Type B pancreatic cell (in vitro differentiated cells): ENCODE results near the gene GFY. TPM values are rescaled to one million over a fixed set of nuclear protein-coding genes. Genes with fewer than 3 reads are reported as not detected.
A peak's percentile ranks its signal among the peaks of the same experiment; 100 is the strongest.

Experiments used
- DNase-seq: peaks from one replicate; pipeline ENCODE4 v3.0.0; 2021; ENCODE audit warnings: mixed read lengths; ENCODE audit not compliant: unreplicated experiment; ENCODE audit errors: extremely low spot score
- H3K27ac Mint-ChIP-seq: 2 replicates; pipeline ENCODE4 v1.8.0; 2021; ENCODE audit warnings: mild to moderate bottlenecking, mixed read lengths
- H3K27me3 Mint-ChIP-seq: 2 replicates; pipeline ENCODE4 v1.8.0; 2021; ENCODE audit warnings: mixed read lengths
- H3K36me3 Mint-ChIP-seq: 2 replicates; pipeline ENCODE4 v1.8.0; 2021; ENCODE audit warnings: mixed read lengths
- H3K4me1 Mint-ChIP-seq: one replicate; pipeline ENCODE4 v1.8.0; 2021; ENCODE audit warnings: mixed read lengths; ENCODE audit not compliant: unreplicated experiment
- H3K4me3 Mint-ChIP-seq: 2 replicates; pipeline ENCODE4 v1.8.0; 2021; ENCODE audit warnings: mild to moderate bottlenecking, mixed read lengths
- H3K9me3 Mint-ChIP-seq: 2 replicates; pipeline ENCODE4 v1.8.0; 2021; ENCODE audit warnings: mixed read lengths
- CTCF ChIP-seq: fragments of 200-600 bp; sonication (generic); conservative IDR thresholded peaks from 2 replicates; pipeline ENCODE4 v1.5.0; 2021; ENCODE audit warnings: antibody characterized with exemption, mild to moderate bottlenecking
- total RNA-seq: library from RNA; stranded (reverse); gene quantifications from 2 replicates; pipeline ENCODE4 v1.2.1, GENCODE V29; 2021; ENCODE audit warnings: low replicate concordance

The GFY gene
- total RNA-seq, 1 donor from 2014 or later = not detected

GRCh38 chr19:49430172-49430677, 5.0 kb downstream of the GFY start:
- Mint-ChIP-seq H3K36me3 (no peaks in the 10 kb centered on the region), H3K4me1 (peaks cover 21% of the 10 kb centered on the region), H3K4me3 (no peak overlapping the region), H3K27me3 (peaks cover 91% of the 10 kb centered on the region), H3K27ac (no peak overlapping the region), H3K9me3 (no peaks in the 10 kb centered on the region)
- no peak for TF ChIP-seq CTCF
- no peak for DNase-seq

- H3K27ac Mint-ChIP-seq = no peak overlapping the region
- H3K9me3 Mint-ChIP-seq = no peaks in the 10 kb centered on the region
- H3K4me3 Mint-ChIP-seq = no peak overlapping the region
- H3K27me3 Mint-ChIP-seq = peaks cover 91% of the 10 kb centered on the region
- DNase-seq = no peak
- TF ChIP-seq CTCF = peak; percentile 51
- no peaks in the 10 kb centered on the region for H3K36me3 Mint-ChIP-seq
- peaks cover 21% of the 10 kb centered on the region for H3K4me1 Mint-ChIP-seq
Measured at GRCh38 chr19:49430678-49431329, 5.6 kb downstream of the GFY start.

- no peak for DNase-seq
- TF ChIP-seq CTCF = no peak
- Mint-ChIP-seq H3K9me3 (no peaks in the 10 kb centered on the region), H3K36me3 (no peaks in the 10 kb centered on the region), H3K27ac (no peak overlapping the region), H3K27me3 (peaks cover 91% of the 10 kb centered on the region), H3K4me3 (no peak overlapping the region), H3K4me1 (peaks cover 19% of the 10 kb centered on the region)
Measured at GRCh38 chr19:49431330-49431749, 6.2 kb downstream of the GFY start.

- Mint-ChIP-seq H3K4me1 (peaks cover 11% of the 10 kb centered on the region), H3K4me3 (no peak overlapping the region), H3K27ac (no peak overlapping the region), H3K27me3 (peaks cover 91% of the 10 kb centered on the region), H3K9me3 (no peaks in the 10 kb centered on the region), H3K36me3 (no peaks in the 10 kb centered on the region)
- no peak for TF ChIP-seq CTCF
- DNase-seq = no peak
Measured at GRCh38 chr19:49432141-49433073, 7.2 kb downstream of the GFY start.

- Mint-ChIP-seq H3K27me3 (peaks cover 92% of the 10 kb centered on the region), H3K36me3 (no peaks in the 10 kb centered on the region), H3K4me3 (no peak overlapping the region), H3K27ac (no peak overlapping the region), H3K9me3 (no peaks in the 10 kb centered on the region), H3K4me1 (peaks cover 10% of the 10 kb centered on the region)
- DNase-seq = no peak
- TF ChIP-seq CTCF = no peak
Measured at GRCh38 chr19:49433240-49433901, 8.2 kb downstream of the GFY start.
